Frontal cortex (tissue), 4 donors: ENCODE measurements around the gene PDLIM3. TPM values are rescaled to one million over a fixed set of nuclear protein-coding genes. Genes with fewer than 3 reads are reported as not detected.

Source experiments
- DNase-seq, 2 donors: peaks; one replicate each; pipeline ENCODE4 v3.0.0; 2012; ENCODE audit warnings: low spot score in 2 of 2
- FAIRE-seq: peaks from 2 replicates; lab custom pipeline; 2012; peaks lifted over from hg19 to GRCh38; lab: Jason Lieb, UNC
- total RNA-seq: library from RNA; depleted of rRNA; stranded (reverse); fragments of >200 nt; gene quantifications from one replicate; pipeline ENCODE4 v1.2.3, GENCODE V29; 2014
- donor health status: control.
- donor health status: control.
- donor health status: control.

PDLIM3 gene
- total RNA-seq, 1 donor from 2014 or later = 14.3 TPM

DNA sequence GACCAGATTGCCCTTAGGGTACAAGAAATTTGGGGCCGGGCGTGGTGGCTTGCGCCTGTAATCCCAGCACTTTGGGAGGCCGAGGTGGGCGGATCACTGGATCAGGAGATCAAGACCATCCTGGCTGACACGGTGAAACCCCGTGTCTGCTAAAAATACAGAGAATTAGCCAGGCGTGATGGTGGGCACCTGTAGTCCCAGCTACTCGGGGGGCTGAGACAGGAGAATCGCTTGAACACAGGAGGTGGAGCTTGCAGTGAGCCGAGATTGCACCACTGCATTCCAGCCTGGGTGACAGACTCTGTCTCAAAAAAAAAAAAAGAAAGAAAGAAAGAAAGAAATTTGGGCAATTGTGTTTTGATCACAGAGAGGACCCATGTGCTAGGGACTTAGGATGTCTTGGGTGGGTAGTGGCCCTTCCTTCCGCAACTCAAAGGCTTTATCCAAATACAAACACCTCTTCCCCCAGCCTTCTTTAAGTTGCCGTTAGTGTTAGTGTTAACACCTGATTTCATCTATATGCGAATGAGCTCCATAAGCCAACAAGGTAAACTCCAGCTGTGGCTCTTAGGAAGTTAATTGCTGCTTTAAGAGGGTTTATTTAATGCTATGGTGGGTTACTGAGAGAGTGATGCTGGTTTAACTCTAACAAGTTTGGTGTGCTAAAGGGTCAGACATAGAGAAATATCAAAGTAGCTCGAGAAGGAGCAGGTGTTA lies 55.1 kb downstream of the PDLIM3 start:
- DNase-seq = no peak
- FAIRE-seq = no peak

DNA sequence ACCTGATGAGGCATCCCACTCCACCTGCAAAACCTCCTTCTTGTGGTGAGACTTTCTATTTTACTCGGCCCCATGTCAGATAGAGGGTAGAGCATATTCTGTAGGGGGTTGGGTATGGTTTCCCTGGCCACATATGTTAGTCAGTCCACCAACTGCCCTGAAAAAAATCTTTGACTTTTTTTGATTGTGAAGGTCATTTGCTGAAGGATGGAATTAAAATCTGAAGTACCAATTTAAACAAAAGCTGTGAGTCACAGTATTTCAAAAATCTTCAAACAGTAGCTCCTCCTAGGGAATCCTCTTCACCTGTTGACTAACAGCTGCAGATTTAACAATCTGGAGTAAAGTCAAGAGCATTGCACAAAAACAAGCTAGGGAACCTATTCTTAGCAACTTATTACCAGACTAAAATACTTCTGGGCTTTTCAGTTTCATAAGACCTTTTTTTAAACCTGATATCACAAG lies 55.8 kb downstream of the PDLIM3 start:
- FAIRE-seq = no peak
- DNase-seq = no peak

DNA sequence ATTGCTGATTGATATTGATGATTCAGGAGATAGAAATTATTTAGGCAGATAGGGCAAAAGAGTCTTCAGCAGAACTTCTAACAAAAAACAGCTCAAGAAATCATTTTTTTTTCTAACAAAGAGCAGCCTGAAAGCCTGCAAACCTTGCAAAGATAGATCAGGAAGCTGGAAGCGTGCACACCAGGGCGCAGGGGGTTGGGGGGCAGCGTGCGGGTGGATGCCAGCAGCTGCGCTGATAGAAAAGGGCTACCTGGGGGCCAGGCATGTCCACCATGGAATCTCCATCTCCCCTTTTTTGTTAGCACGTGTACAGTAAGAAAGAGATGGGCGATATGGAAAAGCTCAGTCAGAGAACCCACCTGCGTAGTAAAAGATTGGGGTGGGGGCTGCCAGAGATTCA lies 62.1 kb downstream of the PDLIM3 start:
- FAIRE-seq = no peak

DNA sequence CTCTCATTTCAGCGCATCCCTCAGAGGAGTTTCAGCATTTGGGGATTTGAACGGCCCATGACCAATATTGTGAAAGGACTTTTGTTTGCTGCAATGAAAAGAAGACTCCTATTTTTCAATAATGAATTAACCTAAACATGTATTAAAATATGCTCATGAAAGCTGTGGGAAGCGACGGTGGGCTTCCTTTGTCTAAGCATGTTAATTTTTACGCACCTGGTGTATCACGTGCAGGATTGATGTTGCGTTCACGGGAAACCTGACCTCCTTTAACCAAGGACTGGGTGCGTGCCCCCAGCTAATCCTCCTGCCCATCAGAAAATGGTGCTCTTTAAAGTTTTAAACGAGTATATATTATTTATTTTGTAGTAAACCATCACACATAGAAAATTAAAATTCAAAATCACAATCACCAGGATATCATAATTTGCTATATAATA lies 63.2 kb downstream of the PDLIM3 start:
- DNase-seq (no peak), FAIRE-seq (no peak)

More for the DNA sequence above, 62.1 kb downstream of the PDLIM3 start:
- DNase-seq = no peak

DNA sequence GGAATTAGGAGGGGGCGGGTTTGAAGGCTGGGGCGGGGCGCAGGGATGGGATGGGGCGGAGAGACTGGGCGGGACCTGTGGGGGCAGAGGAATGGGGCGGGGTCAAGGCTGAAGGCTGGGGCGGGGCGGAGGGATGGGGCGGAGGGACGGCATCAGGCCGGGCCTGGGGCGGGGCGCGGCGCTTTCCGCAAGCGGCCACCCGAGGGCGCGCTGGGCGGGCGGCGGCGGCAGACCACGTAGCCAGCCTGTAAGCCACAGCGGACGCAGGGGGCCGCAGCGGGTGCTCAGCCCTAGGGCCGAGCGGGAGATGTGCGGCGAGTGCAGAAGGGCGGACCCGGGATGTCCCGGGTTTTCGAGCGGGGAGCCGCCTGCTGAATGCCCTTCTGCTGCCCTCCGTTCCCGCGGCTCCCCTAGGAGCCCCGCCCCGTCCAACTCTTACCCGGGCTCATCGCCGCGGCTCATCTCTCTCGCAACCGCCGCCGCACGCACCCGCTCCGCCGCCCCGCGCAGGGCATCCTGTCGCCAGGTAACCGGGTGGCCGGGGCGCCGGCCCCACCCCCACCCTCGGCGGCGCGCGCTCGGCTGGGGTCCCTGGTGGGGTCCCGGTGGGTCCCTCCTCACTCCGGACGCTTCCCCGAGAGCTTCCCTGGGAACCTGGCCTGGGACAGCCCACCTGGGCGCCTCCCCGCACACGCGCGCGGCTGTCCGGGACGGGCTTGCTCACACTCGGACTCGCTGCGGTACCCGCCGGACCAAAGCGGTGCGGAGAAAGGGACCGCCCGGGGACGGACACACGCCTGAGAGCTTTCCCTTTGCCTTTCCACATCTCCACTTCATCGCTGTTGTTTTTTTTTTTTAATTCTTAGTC lies 63.8 kb downstream of the PDLIM3 start, which contains the start of gene CCDC110:
CCDC110 (minus strand) TSS at position 499 of the 868 bp plus-strand sequence; CDS start at position 449, 50 bp downstream.
- peak; percentile 98 to 99 for DNase-seq
- no peak for FAIRE-seq

DNA sequence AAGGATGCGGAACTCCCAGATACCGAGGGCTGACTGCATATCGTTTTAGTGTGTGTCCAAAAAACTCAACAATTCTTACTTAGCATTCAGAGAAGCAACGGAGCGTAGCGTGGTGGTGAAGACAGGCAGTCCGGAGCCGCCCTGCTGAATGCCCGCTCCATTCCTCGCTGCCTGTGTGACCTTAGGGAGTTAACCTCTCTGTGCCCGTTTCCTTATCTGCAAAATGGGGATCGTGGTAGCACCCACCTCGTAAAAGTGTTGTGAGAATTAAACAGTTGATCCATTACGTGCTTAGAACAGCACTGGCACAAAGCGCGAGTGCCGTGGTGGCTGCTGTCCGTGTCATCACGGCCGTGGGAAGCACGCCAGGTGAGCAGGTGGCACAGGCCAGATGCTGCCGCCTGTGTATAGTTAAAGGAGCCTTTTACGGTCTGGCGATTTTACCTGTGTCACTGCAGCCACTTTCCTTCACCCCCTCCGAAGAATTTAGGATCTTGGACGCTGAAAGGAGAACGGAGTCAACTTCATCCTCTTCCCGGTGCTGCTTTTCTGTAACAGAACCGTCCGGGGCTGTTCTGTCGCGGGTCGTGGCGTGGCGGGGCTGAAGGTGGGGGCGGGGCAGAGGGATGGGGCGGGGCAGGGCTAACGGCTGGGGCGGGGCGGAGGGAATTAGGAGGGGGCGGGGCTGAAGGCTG lies 64.7 kb downstream of the PDLIM3 start:
- FAIRE-seq (no peak), DNase-seq (no peak)

DNA sequence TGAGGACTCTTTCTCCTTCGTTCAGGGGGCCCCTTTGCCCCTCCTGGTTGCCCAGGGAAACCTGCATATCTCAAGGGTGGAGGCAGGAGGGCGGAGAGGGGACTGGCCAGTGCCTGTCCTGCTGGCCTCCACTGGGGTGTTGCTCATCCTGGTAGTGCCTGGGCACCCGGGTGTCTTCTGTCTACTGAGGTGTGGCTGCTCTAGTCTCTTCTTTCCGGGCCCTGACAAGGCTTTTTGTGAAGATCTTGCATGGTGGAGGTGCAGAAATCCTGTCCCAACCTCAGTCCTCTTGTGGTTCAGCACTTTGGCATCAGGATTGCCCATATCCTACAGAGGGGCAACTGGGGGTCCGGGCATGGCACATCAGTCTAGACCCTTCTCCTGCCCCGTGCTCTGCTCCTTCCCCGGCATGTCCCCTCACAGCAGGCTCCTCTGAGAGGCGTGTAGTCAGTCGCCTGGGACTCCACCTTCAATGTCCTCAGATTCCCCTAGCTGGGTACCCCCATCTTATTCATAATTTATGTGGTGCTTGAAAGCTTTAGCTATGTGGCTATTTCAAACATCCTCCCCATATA lies 65.6 kb downstream of the PDLIM3 start:
- FAIRE-seq = no peak

DNA sequence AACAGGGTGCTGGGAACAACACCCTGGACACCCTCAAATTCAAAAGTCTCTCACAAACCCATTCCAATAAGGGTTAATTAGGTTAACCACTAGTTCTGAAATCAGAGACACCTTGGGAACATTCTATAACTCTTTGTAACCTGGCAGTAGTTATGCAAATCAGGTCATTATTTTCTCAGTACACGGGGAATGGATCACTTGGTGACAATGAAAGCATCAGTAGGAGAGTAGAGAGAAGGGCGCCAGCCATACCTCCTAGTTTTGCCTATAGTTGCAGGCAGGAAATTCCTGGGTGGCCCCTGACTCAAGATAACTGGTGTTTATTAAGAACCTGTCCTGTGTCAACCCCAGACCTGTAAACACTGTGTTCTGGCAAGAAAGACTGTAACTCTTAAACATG lies 66.3 kb downstream of the PDLIM3 start:
- FAIRE-seq (no peak), DNase-seq (no peak)

More for the DNA sequence above, 65.6 kb downstream of the PDLIM3 start:
- no peak for DNase-seq

DNA sequence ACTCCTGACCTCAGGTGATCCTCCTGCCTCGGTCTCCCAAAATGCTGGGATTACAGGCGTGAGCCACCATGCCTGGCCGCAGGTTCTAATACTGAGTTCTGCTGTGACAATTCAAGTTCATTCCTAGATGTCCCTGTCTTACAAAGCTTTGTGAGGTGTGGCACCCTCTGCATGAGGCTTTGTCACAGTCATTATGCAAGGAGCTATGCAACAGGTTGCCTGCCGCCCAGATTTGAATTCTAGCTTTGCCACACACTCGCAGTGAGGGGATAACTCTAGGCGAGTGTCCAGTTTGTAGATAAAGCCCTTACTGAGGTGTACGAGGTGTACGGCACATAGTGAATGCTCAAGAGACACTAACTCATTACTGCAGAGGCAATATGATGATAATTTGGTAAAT lies 67.3 kb downstream of the PDLIM3 start:
- FAIRE-seq (no peak), DNase-seq (no peak)

DNA sequence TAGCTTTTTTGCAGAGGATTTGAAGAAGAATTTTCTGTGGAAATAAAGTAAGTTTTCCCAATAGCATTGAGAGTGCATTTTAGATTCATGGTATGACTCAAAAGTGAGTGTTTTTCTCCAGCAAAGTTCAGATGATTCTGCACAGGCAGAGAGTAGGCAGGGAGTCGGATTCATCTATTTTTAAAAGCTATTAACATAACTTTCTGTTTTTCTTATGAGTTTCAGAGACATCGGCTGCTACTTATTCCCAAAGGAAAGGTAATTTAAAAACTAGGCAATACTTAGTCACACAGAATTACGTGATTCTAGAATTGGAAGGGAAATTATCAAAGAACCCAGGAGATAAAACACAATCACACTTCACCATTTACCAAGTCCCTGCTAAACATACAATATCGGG lies 68.2 kb downstream of the PDLIM3 start:
- DNase-seq (no peak), FAIRE-seq (no peak)

DNA sequence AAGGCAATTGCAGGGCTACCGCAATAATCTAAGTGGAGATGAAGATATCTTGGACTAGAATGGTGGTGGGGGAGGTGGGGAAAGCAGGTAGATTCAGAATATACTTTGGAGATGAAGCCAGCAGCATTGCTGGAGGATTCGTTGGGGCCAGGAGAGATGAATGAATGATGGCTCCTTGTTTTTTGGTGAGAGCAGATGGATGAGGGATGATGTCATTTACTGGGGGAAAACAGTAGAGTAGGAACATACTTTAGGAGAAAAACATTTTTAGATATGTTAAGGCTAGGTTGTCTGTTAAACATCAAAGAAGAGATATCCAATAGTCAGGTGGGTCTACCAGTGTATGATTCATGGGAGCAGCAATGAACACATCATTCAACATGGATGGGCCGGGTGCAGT lies 69.6 kb downstream of the PDLIM3 start:
- DNase-seq = no peak
- FAIRE-seq = no peak

DNA sequence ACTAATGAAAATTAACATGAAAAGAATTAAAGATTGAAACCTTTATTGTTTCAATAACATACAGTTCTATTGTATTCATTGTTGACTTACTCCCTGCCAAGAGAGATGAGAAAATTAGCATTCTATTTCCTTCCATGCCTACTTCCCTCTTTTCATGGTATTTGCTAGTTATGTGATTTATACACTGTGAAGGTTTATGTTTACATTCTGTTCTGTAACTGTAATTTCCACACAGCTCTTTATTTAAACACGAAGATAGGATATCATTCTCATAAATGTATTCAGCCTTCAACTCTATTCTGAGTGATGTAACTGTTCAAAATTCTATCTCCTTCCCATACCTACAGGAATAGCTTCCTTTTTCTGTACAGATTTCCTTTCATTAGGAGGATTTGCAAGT lies 70.4 kb downstream of the PDLIM3 start:
- no peak for FAIRE-seq
- no peak for DNase-seq

DNA sequence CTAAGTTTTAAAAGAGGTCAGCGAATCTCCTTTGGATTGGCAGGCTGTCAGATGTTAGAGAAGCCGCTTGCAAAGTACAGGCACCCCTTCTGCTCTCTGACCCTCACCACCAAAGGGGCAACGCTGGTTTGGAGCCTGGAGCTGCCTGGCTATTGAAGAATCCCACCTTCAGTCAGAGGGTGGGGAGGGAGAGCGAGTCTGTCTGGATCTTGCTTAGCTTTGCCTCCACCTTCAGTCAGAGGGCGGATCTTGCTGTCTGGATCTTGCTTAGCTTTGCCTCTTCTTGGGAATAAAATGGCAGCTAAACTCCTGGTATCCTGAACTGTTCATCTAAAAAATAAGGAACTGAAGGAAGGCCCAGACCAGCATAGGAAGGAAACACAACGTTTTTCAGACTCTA lies 71.1 kb downstream of the PDLIM3 start:
- DNase-seq = no peak
- no peak for FAIRE-seq

DNA sequence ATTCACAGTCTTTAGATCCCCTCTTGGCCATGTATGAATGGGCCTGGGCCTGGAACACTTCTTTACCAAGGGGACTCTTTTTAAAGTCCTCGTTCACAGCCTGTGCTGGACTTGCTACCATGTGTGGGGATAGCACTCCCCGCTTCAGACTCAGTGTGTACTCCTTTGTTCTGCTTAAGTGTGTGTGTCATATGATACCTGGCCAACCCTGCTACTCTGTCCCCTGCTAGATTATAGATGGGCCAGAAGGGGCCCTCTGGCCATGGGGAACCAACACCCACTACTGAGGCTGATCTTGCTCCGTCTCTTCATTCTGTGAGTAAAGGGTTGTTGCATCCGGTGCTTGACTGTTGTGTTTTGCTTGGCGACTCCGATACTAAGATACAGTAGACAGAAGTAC lies 71.8 kb downstream of the PDLIM3 start:
- FAIRE-seq = no peak

DNA sequence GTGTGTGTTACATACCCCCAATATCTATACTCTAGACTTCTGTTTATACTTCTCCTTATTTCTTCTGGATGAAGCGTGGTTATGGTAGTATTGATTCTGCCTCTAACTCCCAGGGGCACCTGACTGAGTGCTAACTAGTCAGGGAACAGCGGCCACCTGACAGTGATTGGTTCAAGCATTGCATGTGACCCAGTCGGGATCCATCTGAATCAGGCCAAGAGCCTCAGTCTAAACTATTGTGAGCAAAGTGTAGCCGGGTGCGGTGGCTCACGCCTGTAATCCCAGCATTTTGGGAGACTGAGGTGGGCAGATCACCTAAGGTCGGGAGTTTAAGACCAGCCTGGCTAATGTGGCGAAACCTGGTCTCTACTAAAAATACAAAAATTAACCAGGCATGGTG lies 73.7 kb downstream of the PDLIM3 start:
- FAIRE-seq = no peak
- DNase-seq = no peak

More for the DNA sequence above, 71.8 kb downstream of the PDLIM3 start:
- DNase-seq = no peak

DNA sequence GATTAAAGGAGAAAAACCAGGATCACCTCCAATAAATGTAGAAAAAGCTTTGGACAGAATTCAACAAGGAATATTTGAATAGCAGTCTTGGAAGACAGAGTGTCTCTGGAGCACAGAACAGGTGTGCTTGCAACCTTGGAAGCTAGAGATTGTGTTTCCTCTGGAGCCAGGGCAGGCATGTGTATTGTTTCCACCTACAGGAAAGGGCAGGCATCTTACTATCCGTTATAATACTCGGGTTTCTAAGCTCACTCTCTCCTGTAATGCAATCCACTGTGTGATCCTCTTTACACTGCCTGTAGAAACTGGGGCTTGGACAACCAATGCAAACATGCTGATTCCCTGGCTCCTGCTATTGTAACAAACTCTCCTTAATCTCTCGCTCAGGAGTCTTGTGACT lies 78.2 kb downstream of the PDLIM3 start:
- FAIRE-seq = no peak

DNA sequence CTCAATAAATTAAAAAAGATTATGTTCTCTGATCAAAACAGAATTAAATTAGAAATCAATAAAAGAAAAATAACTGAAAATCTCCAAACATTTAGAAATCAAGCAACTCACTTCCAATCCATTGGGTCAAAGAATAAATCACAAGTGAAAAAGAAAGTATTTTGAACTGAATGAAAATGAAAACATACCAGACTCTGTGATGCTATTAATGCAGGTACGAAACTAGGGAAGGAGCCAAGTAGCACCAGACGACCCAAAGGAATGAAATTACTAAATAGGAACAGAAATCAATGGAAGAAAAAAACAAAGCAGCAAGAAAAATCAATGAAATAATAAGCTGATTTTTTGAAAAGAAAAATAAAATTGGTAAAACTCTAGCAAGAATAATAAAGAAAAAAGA lies 79.2 kb downstream of the PDLIM3 start:
- DNase-seq = no peak
- FAIRE-seq = no peak

More for the DNA sequence above, 78.2 kb downstream of the PDLIM3 start:
- no peak for DNase-seq
